Glutamatergic neuron (in vitro differentiated cells): ENCODE data around the gene RGS6. TPM values are rescaled to one million over a fixed set of nuclear protein-coding genes. Genes with fewer than 3 reads are reported as not detected.

Source experiments
- DNase-seq: peaks from one replicate; pipeline ENCODE4 v3.0.0; 2022
- H3K27ac Mint-ChIP-seq: one replicate; pipeline ENCODE4 v1.8.0; 2020; ENCODE audit warnings: mild to moderate bottlenecking, mixed read lengths, inconsistent platforms; ENCODE audit not compliant: unreplicated experiment
- H3K27me3 Mint-ChIP-seq: one replicate; pipeline ENCODE4 v1.8.0; 2020; ENCODE audit warnings: mild to moderate bottlenecking, moderate library complexity, mixed read lengths, inconsistent platforms; ENCODE audit not compliant: unreplicated experiment
- H3K36me3 Mint-ChIP-seq: one replicate; pipeline ENCODE4 v1.8.0; 2020; ENCODE audit warnings: mild to moderate bottlenecking, mixed read lengths, inconsistent platforms; ENCODE audit not compliant: unreplicated experiment
- H3K4me1 Mint-ChIP-seq: one replicate; pipeline ENCODE4 v1.8.0; 2020; ENCODE audit warnings: mild to moderate bottlenecking, low read depth, mixed read lengths, inconsistent platforms; ENCODE audit not compliant: unreplicated experiment
- H3K4me3 Mint-ChIP-seq: one replicate; pipeline ENCODE4 v1.8.0; 2020; ENCODE audit warnings: mild to moderate bottlenecking, mixed read lengths, inconsistent platforms; ENCODE audit not compliant: unreplicated experiment
- H3K9me3 Mint-ChIP-seq: one replicate; pipeline ENCODE4 v1.8.0; 2020; ENCODE audit warnings: mild to moderate bottlenecking, moderate library complexity, mixed read lengths, inconsistent platforms; ENCODE audit not compliant: unreplicated experiment
- CTCF ChIP-seq: fragments of 200-600 bp; sonication (generic); IDR thresholded peaks from one replicate; pipeline ENCODE4 v1.5.0; 2021; ENCODE audit not compliant: partially characterized antibody, unreplicated experiment
- total RNA-seq: library from RNA; stranded (reverse); fragmentation: NEBNext Ultra II Directional; extraction: Animal tissue kit (Norgen Biotek cat#: 25700); gene quantifications from one replicate; pipeline ENCODE4 v1.2.1, GENCODE V29; 2021; ENCODE audit not compliant: unreplicated experiment

RGS6 gene
- total RNA-seq, 1 donor from 2014 or later: 1.2 TPM

GRCh38 chr14:72196237-72197015 lies 264.2 kb downstream of the RGS6 start:
- H3K9me3 Mint-ChIP-seq: peaks cover 2% of the 10 kb centered on the region
- no peaks in the 10 kb centered on the region for H3K36me3 Mint-ChIP-seq
- H3K27ac Mint-ChIP-seq: no peak overlapping the region
- H3K4me1 Mint-ChIP-seq: no peaks in the 10 kb centered on the region
- DNase-seq: no peak
- H3K4me3 Mint-ChIP-seq: no peak overlapping the region
- TF ChIP-seq CTCF: no peak
- H3K27me3 Mint-ChIP-seq: peaks cover 2% of the 10 kb centered on the region

DNA sequence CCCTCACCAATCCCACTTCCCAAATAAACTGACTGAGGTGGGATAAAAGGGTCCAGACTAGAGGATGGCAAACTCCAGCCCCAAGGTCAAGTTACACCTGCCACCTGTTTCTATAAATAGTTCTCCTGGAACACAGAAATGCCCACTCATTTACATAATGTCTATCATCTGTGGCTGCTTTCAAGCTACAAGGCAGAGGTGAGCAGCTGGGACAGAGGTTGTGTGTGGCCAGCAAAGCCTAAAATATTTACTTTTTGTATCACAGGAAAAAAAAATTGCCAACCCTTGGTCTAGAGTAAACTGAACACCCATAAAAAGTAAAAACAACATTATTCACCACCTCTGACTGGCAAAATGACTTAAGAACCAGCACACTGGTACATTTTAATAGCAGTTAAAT lies 269.4 kb downstream of the RGS6 start:
- Mint-ChIP-seq H3K36me3 (peaks cover 4% of the 10 kb centered on the region), H3K27ac (no peak overlapping the region), H3K9me3 (no peaks in the 10 kb centered on the region), H3K4me3 (no peak overlapping the region), H3K27me3 (no peaks in the 10 kb centered on the region), H3K4me1 (no peaks in the 10 kb centered on the region)
- TF ChIP-seq CTCF: no peak
- no peak for DNase-seq

- no peak for DNase-seq
- H3K4me3 Mint-ChIP-seq: no peak overlapping the region
- H3K9me3 Mint-ChIP-seq: no peaks in the 10 kb centered on the region
- no peaks in the 10 kb centered on the region for H3K4me1 Mint-ChIP-seq
- TF ChIP-seq CTCF: no peak
- H3K36me3 Mint-ChIP-seq: no peaks in the 10 kb centered on the region
- H3K27ac Mint-ChIP-seq: no peak overlapping the region
- H3K27me3 Mint-ChIP-seq: no peaks in the 10 kb centered on the region
Observed at GRCh38 chr14:72213424-72213823, 281.2 kb downstream of the RGS6 start.

- H3K27me3 Mint-ChIP-seq: no peaks in the 10 kb centered on the region
- H3K4me3 Mint-ChIP-seq: no peak overlapping the region
- H3K9me3 Mint-ChIP-seq: no peaks in the 10 kb centered on the region
- no peaks in the 10 kb centered on the region for H3K4me1 Mint-ChIP-seq
- no peak for DNase-seq
- no peak overlapping the region for H3K27ac Mint-ChIP-seq
- TF ChIP-seq CTCF: no peak
- H3K36me3 Mint-ChIP-seq: no peaks in the 10 kb centered on the region
Observed at GRCh38 chr14:72215080-72215479, 282.9 kb downstream of the RGS6 start.

DNA sequence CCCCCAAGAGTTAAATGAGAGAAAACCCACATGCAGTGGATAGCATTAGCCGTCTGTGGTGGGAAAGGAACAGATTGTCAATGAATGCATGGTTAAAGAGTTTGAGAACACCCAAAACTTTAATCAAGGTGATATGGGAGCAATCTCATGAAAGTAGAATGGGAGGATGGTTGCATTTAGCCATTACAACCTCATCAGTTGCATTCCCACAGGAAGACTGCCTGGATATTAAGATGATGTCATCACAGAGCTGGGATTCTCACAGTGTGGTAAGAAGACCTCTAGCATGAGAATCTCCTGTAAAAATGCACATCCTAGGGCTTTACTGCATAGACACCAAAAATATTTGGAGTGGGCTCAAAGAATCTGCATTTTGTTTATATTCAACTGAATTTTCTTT lies 284.9 kb downstream of the RGS6 start:
- DNase-seq: no peak
- no peaks in the 10 kb centered on the region for H3K4me1 Mint-ChIP-seq
- H3K36me3 Mint-ChIP-seq: no peaks in the 10 kb centered on the region
- H3K9me3 Mint-ChIP-seq: peaks cover 1% of the 10 kb centered on the region
- no peaks in the 10 kb centered on the region for H3K27me3 Mint-ChIP-seq
- H3K4me3 Mint-ChIP-seq: no peak overlapping the region
- no peak overlapping the region for H3K27ac Mint-ChIP-seq
- TF ChIP-seq CTCF: no peak
